Keratinocyte (primary cell): ENCODE measurements around the gene CERK.

Experiments
- EZH2 ChIP-seq: IDR thresholded peaks from one replicate; pipeline ENCODE4 v1.6.1; 2012; ENCODE audit warnings: inconsistent platforms, mild to moderate bottlenecking, low read length, moderate library complexity
- TF ChIP-seq, protein P1 (sequence below), 3 experiments: IDR thresholded peaks in 1 of 3; conservative IDR thresholded peaks in 1 of 3; optimal IDR thresholded peaks in 1 of 3; 2 replicates in 2 of 3; 3 replicates in 1 of 3; pipeline versions ENCODE3 to v1.5.1; 2011; ENCODE audit warnings: low read length in 3 of 3, mild to moderate bottlenecking in 3 of 3, moderate library complexity in 2 of 3, control low read depth in 1 of 3, inconsistent platforms in 1 of 3; ENCODE audit not compliant: insufficient read depth in 2 of 3; ENCODE audit errors: extremely low read depth in 1 of 3

DNA sequence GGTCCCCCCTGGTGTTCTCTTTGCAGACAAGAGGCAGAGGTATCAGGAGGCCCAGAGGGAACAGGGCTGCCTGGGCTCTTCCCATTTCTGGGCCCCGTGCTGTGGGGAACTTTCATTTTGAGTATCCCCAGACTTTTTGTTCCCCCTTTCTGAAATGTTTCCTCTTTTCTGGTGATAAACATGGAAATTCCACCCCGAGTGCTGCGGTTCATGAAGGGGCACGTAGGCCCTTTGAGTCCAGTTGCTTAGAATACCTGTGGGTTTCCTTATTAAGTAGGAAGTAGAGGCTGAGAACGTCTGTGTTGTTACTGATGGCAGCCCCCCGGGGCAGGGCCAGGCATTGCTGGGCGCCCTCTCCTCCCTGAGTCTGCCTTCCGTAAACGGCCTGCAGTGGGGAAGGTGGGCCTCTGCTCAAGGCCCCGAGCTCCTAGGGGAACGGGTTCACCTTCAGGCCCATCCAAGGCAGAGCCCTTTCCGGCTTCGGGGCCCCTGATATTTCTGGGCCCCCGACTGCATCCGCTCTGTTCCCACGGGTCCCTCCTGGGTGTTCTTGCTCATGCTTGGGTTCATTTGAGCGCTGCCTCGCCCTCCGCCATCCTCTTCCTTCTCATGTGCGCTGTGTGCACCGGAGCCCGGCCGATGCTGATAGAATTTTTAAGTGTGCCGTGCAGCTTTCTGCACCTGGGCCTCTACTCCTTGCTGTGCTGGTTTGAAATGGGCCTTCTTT, 36.4 kb upstream of the CERK start:
- TF ChIP-seq, protein P1, sequence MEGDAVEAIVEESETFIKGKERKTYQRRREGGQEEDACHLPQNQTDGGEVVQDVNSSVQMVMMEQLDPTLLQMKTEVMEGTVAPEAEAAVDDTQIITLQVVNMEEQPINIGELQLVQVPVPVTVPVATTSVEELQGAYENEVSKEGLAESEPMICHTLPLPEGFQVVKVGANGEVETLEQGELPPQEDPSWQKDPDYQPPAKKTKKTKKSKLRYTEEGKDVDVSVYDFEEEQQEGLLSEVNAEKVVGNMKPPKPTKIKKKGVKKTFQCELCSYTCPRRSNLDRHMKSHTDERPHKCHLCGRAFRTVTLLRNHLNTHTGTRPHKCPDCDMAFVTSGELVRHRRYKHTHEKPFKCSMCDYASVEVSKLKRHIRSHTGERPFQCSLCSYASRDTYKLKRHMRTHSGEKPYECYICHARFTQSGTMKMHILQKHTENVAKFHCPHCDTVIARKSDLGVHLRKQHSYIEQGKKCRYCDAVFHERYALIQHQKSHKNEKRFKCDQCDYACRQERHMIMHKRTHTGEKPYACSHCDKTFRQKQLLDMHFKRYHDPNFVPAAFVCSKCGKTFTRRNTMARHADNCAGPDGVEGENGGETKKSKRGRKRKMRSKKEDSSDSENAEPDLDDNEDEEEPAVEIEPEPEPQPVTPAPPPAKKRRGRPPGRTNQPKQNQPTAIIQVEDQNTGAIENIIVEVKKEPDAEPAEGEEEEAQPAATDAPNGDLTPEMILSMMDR (optimal IDR thresholded peaks at IDR 0.05 in 1 of 3, IDR thresholded peaks at IDR 0.05 in 1 of 3, conservative IDR thresholded peaks at IDR 0.05 in 1 of 3; ENCODE audit: extremely low read depth in 1 of 3, insufficient read depth in 2 of 3, low read length in 3 of 3), result no peak
- no peak for TF ChIP-seq EZH2
